Measurements from ENCODE around the gene PPP2R2C. TPM values are rescaled to one million over a fixed set of nuclear protein-coding genes. Genes with fewer than 3 reads are reported as not detected.

Gene PPP2R2C
- total RNA-seq, 2 experiments from 2014 or later = 0.12 TPM; not detected in 1

- Mint-ChIP-seq H3K27ac (no peak overlapping the region), H3K4me1 (no peaks in the 10 kb centered on the region), H3K4me3 (no peak overlapping the region), H3K9me3 (ENCODE audit: low read depth) (no peaks in the 10 kb centered on the region), H3K36me3 (ENCODE audit: low read depth) (no peaks in the 10 kb centered on the region), H3K27me3 (peaks cover 14% of the 10 kb centered on the region)
- POLR2A ChIA-PET = no interaction called here
- CTCF ChIA-PET = interaction anchor here (0.6 to 7.2 kb wide), 20 partner anchors 9 to 544 kb away, joined by 3 to 157 read pairs (median 3); partner anchors contain the start of genes JAKMIP1 and WFS1
- no peak for ATAC-seq
- intact Hi-C loops (cut with DNase I, micrococcal nuclease) = no loop called here
- DNase-seq = no peak
These were observed 140.9 kb downstream of the PPP2R2C start for GRCh38 chr4:6331468-6331867.

- CTCF ChIA-PET = interaction anchor here (0.6 to 7.2 kb wide), 15 partner anchors 10 to 242 kb away, joined by 3 to 157 read pairs (median 3); no protein-coding TSS in a partner anchor
- intact Hi-C loops (cut with DNase I, micrococcal nuclease) = no loop called here
These were observed 141.4 kb downstream of the PPP2R2C start for GRCh38 chr4:6331018-6331417.

GRCh38 chr4:6330384-6330767, 142.0 kb downstream of the PPP2R2C start:
- H3K4me3 Mint-ChIP-seq = no peak overlapping the region
- CTCF ChIA-PET = interaction anchor here (0.5 to 7.2 kb wide), 8 partner anchors 10 to 215 kb away, joined by 3 to 157 read pairs (median 4); no protein-coding TSS in a partner anchor
- no peaks in the 10 kb centered on the region for H3K9me3 Mint-ChIP-seq (ENCODE audit: low read depth)
- no peak overlapping the region for H3K27ac Mint-ChIP-seq
- ATAC-seq = no peak
- peaks cover 17% of the 10 kb centered on the region for H3K27me3 Mint-ChIP-seq
- intact Hi-C loops (cut with DNase I, micrococcal nuclease) = no loop called here
- POLR2A ChIA-PET = no interaction called here
- no peak for DNase-seq
- H3K4me1 Mint-ChIP-seq = no peaks in the 10 kb centered on the region
- H3K36me3 Mint-ChIP-seq (ENCODE audit: low read depth) = no peaks in the 10 kb centered on the region

More at GRCh38 chr4:6331018-6331417, 141.4 kb downstream of the PPP2R2C start:
- Mint-ChIP-seq H3K27me3 (peaks cover 17% of the 10 kb centered on the region), H3K4me1 (no peaks in the 10 kb centered on the region), H3K27ac (no peak overlapping the region), H3K36me3 (ENCODE audit: low read depth) (no peaks in the 10 kb centered on the region), H3K4me3 (no peak overlapping the region), H3K9me3 (ENCODE audit: low read depth) (no peaks in the 10 kb centered on the region)
- POLR2A ChIA-PET = no interaction called here
- ATAC-seq = peak; percentile 41
- DNase-seq = peak; percentile 53

GRCh38 chr4:6329478-6330383, 142.7 kb downstream of the PPP2R2C start:
- H3K27me3 Mint-ChIP-seq = peaks cover 11% of the 10 kb centered on the region
- no peaks in the 10 kb centered on the region for H3K4me1 Mint-ChIP-seq
- ATAC-seq = no peak
- H3K27ac Mint-ChIP-seq = no peak overlapping the region
- no peak overlapping the region for H3K4me3 Mint-ChIP-seq
- no peaks in the 10 kb centered on the region for H3K36me3 Mint-ChIP-seq (ENCODE audit: low read depth)
- no peaks in the 10 kb centered on the region for H3K9me3 Mint-ChIP-seq (ENCODE audit: low read depth)
- CTCF ChIA-PET = interaction anchor here (0.5 to 7.2 kb wide), 6 partner anchors 31 to 910 kb away, joined by 3 to 157 read pairs (median 3); no protein-coding TSS in a partner anchor
- intact Hi-C loops (cut with DNase I, micrococcal nuclease) = loop anchor here (5.0 kb wide), 3 partner anchors 62 to 252 kb away; partner anchors contain the start of gene WFS1 (in 1 of the 2)
- no peak for DNase-seq
- POLR2A ChIA-PET = no interaction called here

- no peaks in the 10 kb centered on the region for H3K36me3 Mint-ChIP-seq (ENCODE audit: low read depth)
- POLR2A ChIA-PET = no interaction called here
- H3K27me3 Mint-ChIP-seq = peaks cover 11% of the 10 kb centered on the region
These were observed 143.9 kb downstream of the PPP2R2C start for GRCh38 chr4:6328526-6328925.

GRCh38 chr4:6327220-6327917, 145.0 kb downstream of the PPP2R2C start:
- peak; percentile 88 for DNase-seq
- intact Hi-C loops (cut with DNase I, micrococcal nuclease) = loop anchor here (1.0 to 5.0 kb wide), 7 partner anchors 60 to 329 kb away; partner anchors contain the start of gene WFS1 (in 1 of the 2)
- no peaks in the 10 kb centered on the region for H3K4me1 Mint-ChIP-seq
- POLR2A ChIA-PET = no interaction called here
- peaks cover 14% of the 10 kb centered on the region for H3K27me3 Mint-ChIP-seq
- H3K9me3 Mint-ChIP-seq (ENCODE audit: low read depth) = no peaks in the 10 kb centered on the region
- no peaks in the 10 kb centered on the region for H3K36me3 Mint-ChIP-seq (ENCODE audit: low read depth)
- CTCF ChIA-PET = interaction anchor here (0.6 to 7.2 kb wide), 23 partner anchors 11 to 1738 kb away, joined by 3 to 157 read pairs (median 3); no protein-coding TSS in a partner anchor
- ATAC-seq = peak; percentile 90
- H3K4me3 Mint-ChIP-seq = no peak overlapping the region
- H3K27ac Mint-ChIP-seq = no peak overlapping the region

More at GRCh38 chr4:6328526-6328925, 143.9 kb downstream of the PPP2R2C start:
- ATAC-seq (no peak), DNase-seq (no peak)
- Mint-ChIP-seq H3K4me1 (no peaks in the 10 kb centered on the region), H3K4me3 (no peak overlapping the region), H3K27ac (no peak overlapping the region), H3K9me3 (ENCODE audit: low read depth) (no peaks in the 10 kb centered on the region)
- CTCF ChIA-PET = interaction anchor here (0.7 to 7.2 kb wide), 5 partner anchors 10 to 1650 kb away, joined by 3 to 157 read pairs (median 3); no protein-coding TSS in a partner anchor
- intact Hi-C loops (cut with DNase I, micrococcal nuclease) = loop anchor here (5.0 kb wide), 3 partner anchors 61 to 251 kb away; partner anchors contain the start of gene WFS1 (in 1 of the 2)

GRCh38 chr4:6326312-6327060, 145.9 kb downstream of the PPP2R2C start:
- H3K27me3 Mint-ChIP-seq = peaks cover 18% of the 10 kb centered on the region
- no peak overlapping the region for H3K4me3 Mint-ChIP-seq
- H3K4me1 Mint-ChIP-seq = no peaks in the 10 kb centered on the region
- no peaks in the 10 kb centered on the region for H3K9me3 Mint-ChIP-seq (ENCODE audit: low read depth)
- H3K36me3 Mint-ChIP-seq (ENCODE audit: low read depth) = no peaks in the 10 kb centered on the region
- no peak overlapping the region for H3K27ac Mint-ChIP-seq
- POLR2A ChIA-PET = no interaction called here
- CTCF ChIA-PET = interaction anchor here (0.6 to 7.2 kb wide), 6 partner anchors 11 to 181 kb away, joined by 3 to 157 read pairs (median 4); no protein-coding TSS in a partner anchor
- ATAC-seq (no peak), DNase-seq (no peak)
- intact Hi-C loops (cut with DNase I, micrococcal nuclease) = loop anchor here (1.0 to 5.0 kb wide), 7 partner anchors 59 to 328 kb away; partner anchors contain the start of gene WFS1 (in 1 of the 2)

- ATAC-seq (no peak), DNase-seq (no peak)
- no peak overlapping the region for H3K4me3 Mint-ChIP-seq
- ChIA-PET POLR2A (no interaction called here), CTCF (interaction anchor here (0.6 to 7.2 kb wide), 5 partner anchors 40 to 95 kb away, joined by 3 to 157 read pairs (median 4); no protein-coding TSS in a partner anchor)
- intact Hi-C loops (cut with DNase I, micrococcal nuclease) = loop anchor here (2.0 to 5.0 kb wide), 4 partner anchors 59 to 327 kb away; partner anchors contain the start of gene WFS1 (in 1 of the 2)
- no peaks in the 10 kb centered on the region for H3K36me3 Mint-ChIP-seq (ENCODE audit: low read depth)
- H3K9me3 Mint-ChIP-seq (ENCODE audit: low read depth) = no peaks in the 10 kb centered on the region
- H3K4me1 Mint-ChIP-seq = no peaks in the 10 kb centered on the region
- H3K27me3 Mint-ChIP-seq = peaks cover 21% of the 10 kb centered on the region
- H3K27ac Mint-ChIP-seq = no peak overlapping the region
These were observed 146.6 kb downstream of the PPP2R2C start for GRCh38 chr4:6325788-6326290.

- Mint-ChIP-seq H3K27me3 (peaks cover 23% of the 10 kb centered on the region), H3K9me3 (ENCODE audit: low read depth) (no peaks in the 10 kb centered on the region), H3K36me3 (ENCODE audit: low read depth) (no peaks in the 10 kb centered on the region), H3K27ac (no peak overlapping the region), H3K4me3 (no peak overlapping the region), H3K4me1 (no peaks in the 10 kb centered on the region)
- DNase-seq (no peak), ATAC-seq (no peak)
- ChIA-PET CTCF (interaction anchor here (0.7 to 2.6 kb wide), 5 partner anchors 39 to 327 kb away, joined by 3 to 17 read pairs (median 4); no protein-coding TSS in a partner anchor), POLR2A (interaction anchor here (0.6 kb wide), 1 partner anchor 61 kb away, joined by 3 read pairs; no protein-coding TSS in a partner anchor)
- intact Hi-C loops (cut with DNase I, micrococcal nuclease) = loop anchor here (5.0 kb wide), 3 partner anchors 58 to 248 kb away; partner anchors contain the start of gene WFS1 (in 1 of the 2)
These were observed 147.2 kb downstream of the PPP2R2C start for GRCh38 chr4:6324999-6325787.

All from activated CD4-positive, alpha-beta T cell treated with anti-CD3 and anti-CD28 coated beads for 36 hours (primary cell).